Neural progenitor cell (in vitro differentiated cells): Measurements from ENCODE around the gene KRTAP3-3.

Source experiments
- CTCF ChIP-seq: fragments of 200-600 bp; sonication (generic); IDR thresholded peaks from 2 replicates; pipeline ENCODE4 v1.5.1; 2017; ENCODE audit warnings: antibody characterized with exemption, mild to moderate bottlenecking
- EZH2 ChIP-seq: fragments of 200-600 bp; sonication (generic); IDR thresholded peaks from 2 replicates; pipeline ENCODE4 v1.6.1; 2017; ENCODE audit warnings: antibody characterized with exemption, mild to moderate bottlenecking, moderate library complexity

GRCh38 chr17:40952661-40953060, 41.3 kb downstream of the KRTAP3-3 start:
- no peak for TF ChIP-seq CTCF
- no peak for TF ChIP-seq EZH2
